Measurements from ENCODE around the gene RTN4R.

- TF ChIP-seq CTCF (IDR thresholded peaks at IDR 0.05) = no peak
- TF ChIP-seq POLR2A (IDR thresholded peaks at IDR 0.05) = no peak
These were observed 61.4 kb downstream of the RTN4R start for GRCh38 chr22:20206709-20207215.

Measured in adrenal gland (tissue), 5 donors.